HFF-Myc (cell line): ENCODE measurements around the gene PICALM.

Experiments
- DNase-seq: peaks from one replicate; pipeline ENCODE4 v3.0.0-alpha.2; 2011; ENCODE audit warnings: low read depth; ENCODE audit errors: extremely low read depth
- H3K4me3 ChIP-seq: replicated peaks from 2 replicates; pipeline ENCODE4 v1.5.1; 2011; ENCODE audit warnings: low read depth, mild to moderate bottlenecking, control low read depth, low read length
- TF ChIP-seq, protein P1 (sequence below): IDR thresholded peaks from 2 replicates; pipeline ENCODE4 v1.5.1; 2012; ENCODE audit warnings: mild to moderate bottlenecking, low read depth, low read length, control low read depth; ENCODE audit errors: missing control alignments

PICALM gene

DNA sequence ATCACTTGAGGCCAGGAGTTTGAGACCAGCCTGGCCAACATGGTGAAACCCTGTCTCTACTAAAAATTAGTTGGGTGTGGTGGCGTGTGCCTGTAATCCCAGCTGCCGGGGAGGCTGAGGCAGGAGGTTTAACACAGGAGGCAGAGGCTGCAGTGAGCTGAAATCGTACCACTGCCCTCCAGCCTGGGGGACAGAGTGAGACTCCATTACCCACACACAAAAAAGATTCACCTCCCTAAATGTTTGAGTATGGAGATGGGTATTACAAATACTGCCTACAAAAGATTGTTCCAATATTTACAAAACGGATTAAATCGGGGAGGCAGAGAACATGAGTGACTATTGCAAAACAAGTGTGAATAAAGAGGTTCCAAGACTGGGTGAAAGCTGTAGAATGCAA is 98.3 kb downstream of the PICALM start:
- no peak for DNase-seq
- H3K4me3 ChIP-seq = no peak overlapping the region
- TF ChIP-seq, protein P1, sequence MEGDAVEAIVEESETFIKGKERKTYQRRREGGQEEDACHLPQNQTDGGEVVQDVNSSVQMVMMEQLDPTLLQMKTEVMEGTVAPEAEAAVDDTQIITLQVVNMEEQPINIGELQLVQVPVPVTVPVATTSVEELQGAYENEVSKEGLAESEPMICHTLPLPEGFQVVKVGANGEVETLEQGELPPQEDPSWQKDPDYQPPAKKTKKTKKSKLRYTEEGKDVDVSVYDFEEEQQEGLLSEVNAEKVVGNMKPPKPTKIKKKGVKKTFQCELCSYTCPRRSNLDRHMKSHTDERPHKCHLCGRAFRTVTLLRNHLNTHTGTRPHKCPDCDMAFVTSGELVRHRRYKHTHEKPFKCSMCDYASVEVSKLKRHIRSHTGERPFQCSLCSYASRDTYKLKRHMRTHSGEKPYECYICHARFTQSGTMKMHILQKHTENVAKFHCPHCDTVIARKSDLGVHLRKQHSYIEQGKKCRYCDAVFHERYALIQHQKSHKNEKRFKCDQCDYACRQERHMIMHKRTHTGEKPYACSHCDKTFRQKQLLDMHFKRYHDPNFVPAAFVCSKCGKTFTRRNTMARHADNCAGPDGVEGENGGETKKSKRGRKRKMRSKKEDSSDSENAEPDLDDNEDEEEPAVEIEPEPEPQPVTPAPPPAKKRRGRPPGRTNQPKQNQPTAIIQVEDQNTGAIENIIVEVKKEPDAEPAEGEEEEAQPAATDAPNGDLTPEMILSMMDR = no peak

DNA sequence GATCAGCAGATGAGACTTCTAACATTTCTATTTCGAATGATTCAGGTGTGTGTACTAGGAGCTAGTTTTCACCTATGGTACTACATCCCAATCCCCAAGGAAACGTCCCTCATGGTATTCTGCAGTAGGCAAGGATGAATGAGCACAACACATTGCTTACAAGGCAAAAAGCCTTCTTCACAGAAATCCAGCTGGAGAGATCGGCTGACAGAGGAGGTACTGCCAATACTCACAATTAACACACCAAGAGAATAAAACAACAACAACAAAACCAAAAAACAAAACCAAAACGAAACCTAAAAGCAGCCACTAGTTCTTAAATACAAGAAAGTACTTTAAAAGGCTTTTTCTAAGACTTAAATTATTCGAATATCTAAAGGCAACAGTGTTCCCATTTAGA is 101.4 kb downstream of the PICALM start:
- H3K4me3 ChIP-seq = no peak overlapping the region
- TF ChIP-seq, protein P1 = no peak
- no peak for DNase-seq

DNA sequence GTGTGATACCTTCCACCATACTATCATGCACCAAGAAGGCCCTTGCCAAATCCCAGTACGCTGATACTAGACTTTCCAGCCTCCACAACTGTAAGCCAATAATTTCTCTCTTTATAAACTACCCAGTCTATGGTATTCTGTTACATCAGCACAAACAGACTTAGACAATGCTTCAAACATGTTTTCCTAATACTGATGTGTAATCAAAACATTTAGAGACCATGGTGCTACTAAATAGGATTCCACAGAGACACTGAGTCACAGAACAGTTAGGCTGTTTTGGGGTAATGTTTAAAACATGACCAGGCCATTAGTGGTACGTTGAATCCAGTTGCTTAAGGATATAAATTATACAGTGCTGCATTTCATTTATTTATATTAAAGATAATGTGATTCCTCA is 103.7 kb downstream of the PICALM start:
- H3K4me3 ChIP-seq = no peak overlapping the region
- no peak for DNase-seq
- TF ChIP-seq, protein P1 = no peak

DNA sequence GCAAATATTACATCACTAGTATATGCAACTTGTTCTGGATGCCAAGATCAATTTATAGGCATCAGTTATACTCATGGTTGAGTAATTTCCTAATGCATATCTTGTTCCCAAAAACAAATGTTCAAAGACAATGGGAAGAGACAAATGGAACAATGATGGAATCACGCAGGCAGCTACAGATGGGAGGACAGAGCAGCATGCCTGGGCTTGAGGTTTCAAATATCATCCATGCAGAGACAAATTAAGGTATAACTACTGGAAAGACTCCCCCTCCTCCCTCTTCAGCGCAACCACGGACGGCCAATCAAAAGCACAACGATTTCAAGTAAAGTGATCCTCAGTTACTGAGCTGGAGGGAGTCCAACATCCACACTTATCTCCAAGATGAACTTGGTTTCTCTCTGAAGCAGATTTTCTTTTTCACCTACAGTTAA is 106.9 kb downstream of the PICALM start:
- DNase-seq = no peak

DNA sequence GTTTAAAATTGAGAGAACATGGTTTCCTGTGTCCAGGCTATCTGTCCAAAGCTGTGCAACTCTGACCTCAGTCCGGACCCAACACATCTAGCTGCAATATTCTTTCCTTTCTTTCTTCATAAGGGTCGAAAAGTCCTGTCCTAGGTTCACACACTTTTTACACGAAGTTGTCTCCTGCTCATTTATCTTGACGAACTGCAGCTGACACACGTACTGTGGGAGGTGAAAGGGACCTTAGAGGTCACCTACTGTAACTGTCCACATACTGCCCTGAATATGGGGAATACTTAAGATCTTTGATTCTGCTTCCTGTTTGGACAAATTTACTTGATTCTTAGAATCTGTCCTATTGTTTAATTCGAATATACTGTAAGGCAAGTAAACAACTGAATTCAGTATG is 107.8 kb downstream of the PICALM start:
- DNase-seq = no peak
- TF ChIP-seq, protein P1 = no peak

More for the DNA sequence above, 106.9 kb downstream of the PICALM start:
- no peak overlapping the region for H3K4me3 ChIP-seq
- TF ChIP-seq, protein P1 = no peak

DNA sequence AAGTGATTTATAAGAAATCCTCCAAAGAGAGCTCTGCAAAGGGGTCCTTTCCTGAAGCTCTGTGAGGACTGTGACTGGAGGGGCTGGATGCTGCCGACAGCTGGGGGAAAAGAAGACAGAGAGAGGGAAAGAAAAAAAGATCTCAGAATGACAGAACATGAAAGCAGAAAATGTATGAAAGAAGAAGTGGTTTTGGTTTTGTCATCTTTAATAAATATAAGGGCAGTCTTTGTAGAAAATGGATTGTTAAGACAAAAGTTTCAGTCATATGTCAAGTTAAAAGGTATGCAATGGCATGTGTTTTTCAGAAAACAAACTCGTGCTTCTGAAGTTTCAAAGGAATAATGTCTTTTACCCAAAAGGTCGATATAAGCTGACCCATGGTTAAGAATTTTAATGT is 108.2 kb downstream of the PICALM start:
- no peak for DNase-seq
- TF ChIP-seq, protein P1 = no peak
- no peak overlapping the region for H3K4me3 ChIP-seq

More for the DNA sequence above, 107.8 kb downstream of the PICALM start:
- H3K4me3 ChIP-seq = no peak overlapping the region

DNA sequence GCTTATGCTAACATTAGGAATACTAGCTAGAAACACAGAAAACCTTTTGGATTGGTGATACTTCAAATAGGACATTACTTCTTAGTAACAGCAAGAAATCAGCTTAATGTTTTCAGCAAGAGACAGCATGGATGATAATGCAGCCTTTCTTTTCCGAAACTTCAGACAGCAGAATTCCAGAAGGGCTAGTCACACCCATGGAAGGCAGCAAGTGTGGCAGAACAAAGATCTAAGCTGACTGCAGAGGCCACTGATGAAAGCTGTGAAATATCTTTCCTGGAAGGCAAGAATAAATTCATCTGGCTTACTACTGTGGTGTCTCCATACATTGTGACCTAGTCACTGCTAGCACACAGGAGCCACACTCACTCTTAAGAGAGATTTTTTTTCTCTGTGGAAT is 113.4 kb downstream of the PICALM start:
- no peak overlapping the region for H3K4me3 ChIP-seq
- TF ChIP-seq, protein P1 = no peak
- DNase-seq = no peak
